ENCODE data around the gene EPHB2. TPM values are rescaled to one million over a fixed set of nuclear protein-coding genes. Genes with fewer than 3 reads are reported as not detected.
A peak's percentile ranks its signal among the peaks of the same experiment; 100 is the strongest.

Gene EPHB2
- total RNA-seq, 1 experiment from 2014 or later = 0.79 TPM

GRCh38 chr1:22889213-22889827 is 178.7 kb downstream of the EPHB2 start:
- Mint-ChIP-seq H3K4me3 (ENCODE audit: unreplicated experiment) (no peak overlapping the region), H3K27me3 (ENCODE audit: insufficient read depth, unreplicated experiment) (no peaks in the 10 kb centered on the region), H3K27ac (ENCODE audit: low read depth, unreplicated experiment) (no peak overlapping the region), H3K4me1 (ENCODE audit: insufficient read depth, unreplicated experiment) (no peaks in the 10 kb centered on the region), H3K9me3 (ENCODE audit: unreplicated experiment) (no peaks in the 10 kb centered on the region), H3K36me3 (ENCODE audit: insufficient read depth, unreplicated experiment) (no peaks in the 10 kb centered on the region)
- TF ChIP-seq CTCF (IDR thresholded peaks at IDR 0.05; ENCODE audit: unreplicated experiment) = peak; percentile 84
- DNase-seq (ENCODE audit: unreplicated experiment) = peak; percentile 58
- BruUV-seq (replicated peaks) = no TSS peak
- intact Hi-C loops (cut with micrococcal nuclease) = loop anchor here (1.0 kb wide), 2 partner anchors 185 to 215 kb away; no protein-coding TSS in a partner anchor
- ChIA-PET POLR2A (interaction anchor here (0.6 to 1.4 kb wide), 4 partner anchors 120 to 185 kb away, joined by 3 to 7 read pairs (median 4); no protein-coding TSS in a partner anchor), CTCF (interaction anchor here (0.6 to 5.2 kb wide), 37 partner anchors 8 to 303 kb away, joined by 3 to 113 read pairs (median 4); no protein-coding TSS in a partner anchor)

DNA sequence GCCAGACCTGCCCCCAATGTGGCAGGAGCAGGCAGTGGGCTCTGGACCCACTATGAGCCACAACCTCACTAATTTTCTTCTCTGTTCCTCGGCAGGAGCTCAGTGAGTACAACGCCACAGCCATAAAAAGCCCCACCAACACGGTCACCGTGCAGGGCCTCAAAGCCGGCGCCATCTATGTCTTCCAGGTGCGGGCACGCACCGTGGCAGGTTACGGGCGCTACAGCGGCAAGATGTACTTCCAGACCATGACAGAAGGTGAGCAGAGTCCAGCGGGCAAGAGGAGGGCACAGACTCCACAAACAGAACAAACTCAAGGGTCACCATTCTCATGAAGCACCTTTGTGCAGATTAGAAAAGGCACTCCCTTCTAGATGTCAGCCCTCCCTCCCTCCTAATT is 182.2 kb downstream of the EPHB2 start:
- no peak for TF ChIP-seq CTCF (IDR thresholded peaks at IDR 0.05; ENCODE audit: unreplicated experiment)
- H3K27ac Mint-ChIP-seq (ENCODE audit: low read depth, unreplicated experiment) = no peak overlapping the region
- POLR2A ChIA-PET = no interaction called here

GRCh38 chr1:22893292-22893691 is 182.7 kb downstream of the EPHB2 start:
- Mint-ChIP-seq H3K27ac (ENCODE audit: low read depth, unreplicated experiment) (no peak overlapping the region), H3K4me1 (ENCODE audit: insufficient read depth, unreplicated experiment) (no peaks in the 10 kb centered on the region), H3K27me3 (ENCODE audit: insufficient read depth, unreplicated experiment) (no peaks in the 10 kb centered on the region), H3K4me3 (ENCODE audit: unreplicated experiment) (no peak overlapping the region), H3K36me3 (ENCODE audit: insufficient read depth, unreplicated experiment) (no peaks in the 10 kb centered on the region), H3K9me3 (ENCODE audit: unreplicated experiment) (no peaks in the 10 kb centered on the region)
- CTCF ChIA-PET = interaction anchor here (0.6 kb wide), 2 partner anchors 72 to 121 kb away, joined by 3 read pairs; no protein-coding TSS in a partner anchor
- POLR2A ChIA-PET = no interaction called here
- intact Hi-C loops (cut with micrococcal nuclease) = no loop called here
- no TSS peak for BruUV-seq (replicated peaks)
- no peak for DNase-seq (ENCODE audit: unreplicated experiment)
- TF ChIP-seq CTCF (IDR thresholded peaks at IDR 0.05; ENCODE audit: unreplicated experiment) = no peak

More for the DNA sequence above, 182.2 kb downstream of the EPHB2 start:
- Mint-ChIP-seq H3K9me3 (ENCODE audit: unreplicated experiment) (no peaks in the 10 kb centered on the region), H3K27me3 (ENCODE audit: insufficient read depth, unreplicated experiment) (no peaks in the 10 kb centered on the region), H3K4me1 (ENCODE audit: insufficient read depth, unreplicated experiment) (no peaks in the 10 kb centered on the region), H3K36me3 (ENCODE audit: insufficient read depth, unreplicated experiment) (no peaks in the 10 kb centered on the region), H3K4me3 (ENCODE audit: unreplicated experiment) (no peak overlapping the region)
- BruUV-seq (replicated peaks) = no TSS peak
- no peak for DNase-seq (ENCODE audit: unreplicated experiment)
- CTCF ChIA-PET = interaction anchor here (0.6 kb wide), 2 partner anchors 73 to 120 kb away, joined by 3 read pairs; no protein-coding TSS in a partner anchor
- intact Hi-C loops (cut with micrococcal nuclease) = no loop called here

DNA sequence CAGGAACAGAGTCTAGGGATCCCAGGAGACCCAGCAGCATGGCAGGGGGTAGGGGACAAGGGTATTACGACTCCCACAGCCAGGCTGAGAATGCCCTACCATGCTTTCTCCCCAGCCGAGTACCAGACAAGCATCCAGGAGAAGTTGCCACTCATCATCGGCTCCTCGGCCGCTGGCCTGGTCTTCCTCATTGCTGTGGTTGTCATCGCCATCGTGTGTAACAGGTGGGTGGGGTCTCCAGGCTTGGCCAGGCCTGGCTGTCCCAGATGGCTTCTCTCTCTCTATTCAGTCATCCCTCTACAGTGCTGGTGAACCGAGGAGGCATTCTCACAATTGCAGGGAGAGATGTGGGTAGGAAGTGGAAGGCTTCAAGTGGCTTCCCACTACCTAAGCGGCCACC is 184.7 kb downstream of the EPHB2 start:
- CTCF ChIA-PET = no interaction called here
- Mint-ChIP-seq H3K4me1 (ENCODE audit: insufficient read depth, unreplicated experiment) (no peaks in the 10 kb centered on the region), H3K4me3 (ENCODE audit: unreplicated experiment) (no peak overlapping the region), H3K36me3 (ENCODE audit: insufficient read depth, unreplicated experiment) (no peaks in the 10 kb centered on the region), H3K27ac (ENCODE audit: low read depth, unreplicated experiment) (no peak overlapping the region), H3K27me3 (ENCODE audit: insufficient read depth, unreplicated experiment) (no peaks in the 10 kb centered on the region), H3K9me3 (ENCODE audit: unreplicated experiment) (no peaks in the 10 kb centered on the region)
- BruUV-seq (replicated peaks) = no TSS peak
- TF ChIP-seq CTCF (IDR thresholded peaks at IDR 0.05; ENCODE audit: unreplicated experiment) = no peak
- DNase-seq (ENCODE audit: unreplicated experiment) = no peak
- intact Hi-C loops (cut with micrococcal nuclease) = no loop called here
- POLR2A ChIA-PET = no interaction called here

Measured in MCF 10A (cell line).